Stimulated activated CD8-positive, alpha-beta memory T cell treated with anti-CD3 and anti-CD28 coated beads, Interleukin-7, amount 100 ng/mL, for 1 hour (primary cell): ENCODE measurements around the gene MEGF6.
A peak's percentile ranks its signal among the peaks of the same experiment; 100 is the strongest.

Source experiments
- DNase-seq, 2 donors: peaks; one replicate each; pipeline ENCODE4 v3.0.0-alpha.2; 2020; ENCODE audit warnings: low read depth in 2 of 2

Gene MEGF6

DNA sequence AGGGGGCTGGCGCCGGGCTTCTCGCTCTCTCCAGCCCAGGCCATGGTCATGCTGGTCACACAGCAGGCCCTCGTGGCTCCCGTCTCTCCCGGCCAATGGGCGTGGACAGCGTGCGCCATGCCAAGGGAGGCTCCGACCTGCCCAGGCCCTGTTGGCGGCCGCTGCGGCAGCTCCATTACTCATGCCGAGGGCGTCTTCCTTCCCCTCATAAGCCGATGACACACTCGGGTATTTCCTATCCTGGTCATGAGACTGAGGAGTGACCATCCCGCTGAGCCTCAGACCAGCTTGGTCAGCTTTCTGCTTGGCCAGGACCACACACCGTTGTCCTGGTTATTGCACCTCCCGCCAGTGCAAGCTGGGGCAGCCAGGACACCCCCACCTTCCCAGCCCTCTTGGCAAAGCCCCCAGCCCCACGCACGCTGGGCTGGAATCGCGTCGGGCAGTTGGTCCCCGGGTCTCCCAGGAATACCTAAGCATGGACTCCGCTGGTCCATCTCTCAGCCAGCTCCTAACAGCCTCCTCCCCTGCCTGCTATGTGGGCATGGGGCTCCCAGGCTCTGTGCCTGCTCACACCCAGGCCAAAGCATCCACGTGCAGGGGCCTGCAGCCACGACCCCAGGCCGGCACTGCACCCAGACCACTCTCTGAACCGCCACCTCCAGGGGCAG, 107.0 kb downstream of the MEGF6 start:
- DNase-seq, result no peak

DNA sequence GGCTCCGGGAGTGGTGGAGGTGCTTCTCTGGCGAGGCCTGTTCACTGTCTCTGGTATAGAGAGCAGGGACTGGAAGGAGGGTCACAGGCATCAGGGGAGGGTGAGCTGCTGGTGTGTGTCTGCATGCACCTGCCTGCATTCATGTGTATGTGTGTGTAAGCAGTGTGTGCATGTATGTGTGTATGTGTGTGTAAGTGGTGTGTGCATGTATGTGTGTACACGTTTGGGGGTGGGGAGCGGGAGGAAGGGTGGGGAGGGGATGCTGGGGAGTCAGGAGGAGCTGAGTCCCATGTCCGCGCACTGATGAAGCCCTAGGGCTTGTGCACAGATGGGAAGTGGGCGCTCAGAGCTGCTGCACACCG, 107.8 kb downstream of the MEGF6 start:
- DNase-seq, result no peak

DNA sequence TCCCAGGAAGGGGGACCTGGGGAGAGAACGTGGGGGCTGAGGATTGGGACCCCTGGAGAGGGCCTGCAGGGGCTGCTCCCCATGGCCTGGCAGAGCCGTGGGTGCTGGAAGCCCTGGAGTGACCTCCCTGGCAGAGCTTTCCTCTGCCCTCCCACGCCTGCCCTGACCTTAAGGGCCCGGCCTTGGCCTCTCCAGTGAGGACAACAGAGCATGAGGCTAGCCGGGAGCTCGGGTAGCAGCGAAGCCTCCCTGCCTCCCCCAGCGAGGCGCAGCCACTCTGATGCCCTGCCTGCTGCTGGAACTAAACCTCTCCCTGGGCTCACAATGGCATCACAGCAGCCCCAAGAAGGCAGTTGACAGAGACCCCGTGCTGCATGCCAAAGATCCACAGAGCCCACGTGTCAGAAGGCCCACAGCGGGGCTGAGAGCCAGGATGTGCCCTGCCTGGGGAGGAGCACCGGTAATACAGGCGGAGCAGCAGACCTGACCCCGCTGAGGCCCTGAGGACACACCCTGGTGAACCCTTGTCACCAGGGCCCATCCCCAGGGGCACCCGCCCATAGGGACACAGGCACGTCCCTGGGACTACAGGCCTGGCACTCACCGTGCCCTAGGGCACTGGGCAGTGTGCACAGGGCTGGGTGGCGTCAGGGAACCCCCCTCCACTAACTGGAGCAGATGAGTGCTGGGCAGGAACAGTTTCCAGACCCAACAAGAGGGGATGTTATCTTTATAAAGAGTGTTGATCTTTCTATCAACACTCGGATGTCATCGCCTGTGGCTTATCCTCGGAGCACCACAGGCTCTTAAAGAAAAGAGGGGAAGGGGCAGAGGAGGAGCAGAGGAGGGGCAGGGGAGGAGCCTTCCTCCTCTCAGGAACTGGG, 108.4 kb downstream of the MEGF6 start:
- DNase-seq, result no peak

DNA sequence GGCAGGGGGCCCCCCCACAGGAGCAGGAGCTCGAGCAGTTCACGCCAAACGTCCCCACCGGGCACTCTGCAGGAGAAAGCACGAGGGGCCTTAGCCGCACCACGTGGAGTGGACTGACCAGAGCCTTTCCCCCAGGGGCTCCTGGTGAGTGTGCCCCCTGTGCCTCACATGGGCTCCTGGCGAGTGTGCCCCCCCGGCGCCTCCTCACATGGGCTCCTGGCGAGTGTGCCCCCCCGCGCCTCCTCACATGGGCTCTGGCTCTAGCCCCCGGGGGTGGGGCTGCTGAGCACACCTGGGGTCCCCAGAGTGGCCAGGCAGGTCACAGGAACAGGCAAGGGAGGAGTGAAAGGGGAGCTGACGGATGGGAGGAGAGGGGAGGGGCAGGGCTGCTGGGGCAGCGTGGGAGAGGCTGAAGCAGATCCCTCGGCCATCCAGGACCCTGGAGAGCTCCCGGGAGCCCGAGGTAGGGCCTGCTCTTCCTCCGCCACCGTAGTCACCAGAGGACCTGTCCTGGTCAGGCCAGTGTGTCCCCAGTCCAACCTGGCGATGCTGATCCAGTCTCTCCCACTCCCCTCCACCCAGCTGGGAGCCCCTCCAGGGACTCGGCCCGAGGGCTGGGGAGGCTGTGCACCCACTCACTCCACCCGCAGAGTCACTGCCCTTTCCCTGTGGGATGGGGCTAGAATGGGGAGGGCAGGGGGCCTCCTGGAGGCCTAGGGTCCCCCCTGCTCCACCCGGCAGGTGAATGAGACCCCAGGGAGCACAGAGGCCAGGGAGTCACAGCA, 109.3 kb downstream of the MEGF6 start:
- no peak for DNase-seq

DNA sequence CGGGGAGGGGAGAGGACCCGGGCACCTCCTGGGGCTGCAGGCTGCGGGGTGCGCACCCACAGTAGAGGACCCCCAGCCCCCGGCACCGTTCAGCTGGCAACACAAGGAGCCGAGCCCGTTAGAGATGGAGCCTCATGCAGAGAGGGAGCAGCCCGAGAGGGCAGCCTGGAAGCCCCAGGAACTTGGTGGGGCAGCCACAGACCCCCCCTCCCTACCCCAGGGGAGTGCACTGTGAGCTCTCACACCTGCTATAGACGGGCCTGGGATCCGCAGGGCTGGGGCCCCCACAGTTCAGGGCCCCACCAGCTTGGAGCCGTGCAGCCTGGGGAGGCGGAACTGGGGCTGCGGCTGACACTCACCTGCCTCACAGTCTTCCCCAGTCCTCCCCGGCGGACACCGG, 109.9 kb downstream of the MEGF6 start:
- DNase-seq, result no peak

DNA sequence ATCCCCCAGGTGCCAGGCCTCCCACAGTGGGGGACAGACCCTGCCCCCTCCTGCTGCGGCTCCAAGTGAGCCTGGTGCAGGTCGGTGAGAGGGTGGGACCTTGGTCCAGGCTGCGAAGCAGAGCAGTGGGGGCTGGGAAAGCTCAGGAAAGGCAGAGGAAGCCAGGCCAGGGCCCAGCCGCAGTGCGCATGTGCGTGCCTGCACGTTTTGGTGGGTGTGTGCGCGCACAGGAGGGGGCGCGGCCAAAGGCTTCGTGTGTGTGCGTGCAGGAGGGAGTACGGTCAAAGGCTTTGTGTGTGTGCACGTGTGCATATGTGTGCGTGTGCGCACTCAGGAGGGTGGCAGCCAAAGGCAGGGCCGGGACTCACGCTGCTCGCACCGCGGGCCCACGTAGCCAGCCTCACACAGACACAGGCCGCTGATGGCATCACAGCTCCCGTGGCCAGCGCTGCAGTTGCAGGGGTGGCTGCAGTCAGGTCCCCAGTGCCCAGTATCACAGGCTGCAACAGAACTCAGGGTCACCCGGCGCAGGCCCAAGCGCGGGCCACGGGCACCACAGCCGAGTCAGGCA, 111.0 kb downstream of the MEGF6 start:
- DNase-seq, result no peak

DNA sequence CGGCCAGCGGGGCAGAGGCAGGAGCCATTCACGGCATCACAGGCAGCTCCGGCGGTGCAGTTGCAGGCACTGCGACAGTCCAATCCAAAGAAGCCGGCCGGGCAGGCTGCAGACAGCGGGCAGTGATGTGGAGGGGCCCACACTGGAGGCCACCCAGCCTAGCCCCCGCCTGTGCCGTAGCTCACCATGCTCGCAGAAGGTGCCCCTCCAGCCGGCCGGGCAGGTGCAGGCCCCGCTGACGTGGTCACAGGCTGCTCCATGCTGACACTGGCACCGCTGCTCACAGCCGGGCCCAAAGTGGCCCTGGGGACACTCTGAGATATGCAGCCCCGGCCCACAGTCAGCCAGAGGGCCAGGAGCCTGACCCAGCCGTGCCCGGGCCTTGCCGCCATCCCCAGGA, 111.7 kb downstream of the MEGF6 start:
- DNase-seq, result no peak

DNA sequence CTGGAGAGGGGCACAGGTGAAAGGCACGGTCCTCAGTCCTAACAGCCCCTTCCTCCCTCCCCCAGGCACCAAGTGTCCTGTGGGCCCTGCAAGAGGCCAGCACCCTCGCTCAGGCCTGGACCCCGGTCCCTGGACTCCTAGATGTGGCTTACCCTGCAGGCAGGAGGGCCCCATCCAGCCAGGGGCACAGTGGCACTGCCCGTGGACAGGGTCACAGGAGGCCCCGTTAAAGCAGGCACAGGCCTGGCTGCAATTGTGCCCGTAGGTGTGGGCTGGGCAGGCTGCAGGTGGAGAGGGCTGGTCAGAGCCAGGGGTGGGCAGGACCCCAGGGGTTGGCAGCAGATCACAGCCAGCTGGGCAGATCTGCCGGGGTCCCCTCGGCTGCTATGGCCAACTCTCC, 112.3 kb downstream of the MEGF6 start:
- no peak for DNase-seq

DNA sequence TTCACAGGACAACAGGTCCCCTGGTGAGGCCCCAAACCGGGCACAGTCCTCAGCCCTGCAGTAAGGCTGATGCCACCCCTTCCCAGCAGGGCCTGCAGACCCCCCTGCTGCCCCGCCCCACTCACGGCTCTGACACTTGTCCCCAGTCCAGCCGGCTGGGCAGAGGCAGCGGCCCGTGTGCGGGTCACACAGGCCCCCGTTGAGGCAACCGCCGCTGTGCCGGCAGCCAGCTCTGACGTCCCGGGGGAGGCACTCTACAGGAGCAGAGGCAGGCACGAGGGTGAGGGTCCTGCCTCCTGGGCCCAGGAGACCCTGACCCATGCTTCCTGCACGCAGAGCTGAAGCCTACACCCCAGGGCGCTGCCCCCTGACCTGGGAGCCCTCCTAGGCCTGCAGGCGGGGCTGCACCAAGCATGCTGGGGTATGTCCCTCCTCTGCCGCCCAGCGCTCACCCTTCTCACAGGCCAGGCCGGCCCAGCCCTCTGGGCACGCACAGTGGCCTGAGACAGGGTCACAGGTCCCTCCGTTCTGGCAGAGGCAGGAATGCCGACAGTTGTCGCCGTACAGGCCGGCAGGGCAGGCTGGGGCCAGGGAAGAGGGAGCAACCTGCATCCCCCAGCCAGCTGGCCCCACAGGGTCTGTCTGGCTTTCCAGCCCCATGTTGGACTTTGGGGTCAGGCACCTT, 112.9 kb downstream of the MEGF6 start:
- DNase-seq, result no peak

DNA sequence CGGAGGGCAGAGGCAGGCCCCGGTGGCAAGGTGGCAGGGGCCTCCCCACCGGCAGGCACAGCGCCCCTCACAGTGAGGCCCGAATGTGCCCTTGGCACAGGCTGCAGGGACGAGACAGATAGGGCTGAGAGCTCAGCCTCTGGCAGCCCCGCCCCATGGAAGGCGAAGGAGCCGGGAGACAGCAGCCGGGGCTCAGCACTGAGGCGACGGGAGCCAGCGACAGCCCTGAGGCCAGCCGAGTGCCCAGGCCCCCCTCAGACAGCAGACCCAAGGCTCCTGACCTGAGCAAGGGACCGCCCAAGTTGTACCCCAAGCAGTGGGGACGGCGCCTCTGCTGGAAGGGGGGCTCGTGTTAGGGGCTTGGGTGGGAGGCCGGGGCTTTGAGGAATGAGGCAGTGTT, 113.8 kb downstream of the MEGF6 start:
- no peak for DNase-seq

DNA sequence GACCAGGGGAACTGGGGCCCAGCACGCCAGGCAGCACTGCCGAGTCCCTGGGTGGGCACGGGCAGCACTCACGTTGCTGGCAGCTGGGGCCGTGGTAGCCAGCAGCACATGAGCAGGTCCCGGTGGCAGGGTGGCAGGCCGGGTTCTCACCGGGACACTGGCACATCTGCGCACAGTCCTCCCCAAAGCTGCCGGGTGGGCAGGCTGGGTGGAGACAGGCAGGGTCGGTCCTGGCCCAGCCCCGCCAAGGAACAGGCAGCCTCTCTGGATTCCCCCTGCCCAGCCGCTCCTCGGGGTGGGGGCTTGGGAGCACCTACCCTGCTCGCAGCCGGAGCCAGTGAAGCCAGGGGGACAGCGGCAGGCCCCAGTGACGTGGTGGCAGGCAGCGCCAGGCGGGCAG, 114.4 kb downstream of the MEGF6 start:
- DNase-seq, result no peak

DNA sequence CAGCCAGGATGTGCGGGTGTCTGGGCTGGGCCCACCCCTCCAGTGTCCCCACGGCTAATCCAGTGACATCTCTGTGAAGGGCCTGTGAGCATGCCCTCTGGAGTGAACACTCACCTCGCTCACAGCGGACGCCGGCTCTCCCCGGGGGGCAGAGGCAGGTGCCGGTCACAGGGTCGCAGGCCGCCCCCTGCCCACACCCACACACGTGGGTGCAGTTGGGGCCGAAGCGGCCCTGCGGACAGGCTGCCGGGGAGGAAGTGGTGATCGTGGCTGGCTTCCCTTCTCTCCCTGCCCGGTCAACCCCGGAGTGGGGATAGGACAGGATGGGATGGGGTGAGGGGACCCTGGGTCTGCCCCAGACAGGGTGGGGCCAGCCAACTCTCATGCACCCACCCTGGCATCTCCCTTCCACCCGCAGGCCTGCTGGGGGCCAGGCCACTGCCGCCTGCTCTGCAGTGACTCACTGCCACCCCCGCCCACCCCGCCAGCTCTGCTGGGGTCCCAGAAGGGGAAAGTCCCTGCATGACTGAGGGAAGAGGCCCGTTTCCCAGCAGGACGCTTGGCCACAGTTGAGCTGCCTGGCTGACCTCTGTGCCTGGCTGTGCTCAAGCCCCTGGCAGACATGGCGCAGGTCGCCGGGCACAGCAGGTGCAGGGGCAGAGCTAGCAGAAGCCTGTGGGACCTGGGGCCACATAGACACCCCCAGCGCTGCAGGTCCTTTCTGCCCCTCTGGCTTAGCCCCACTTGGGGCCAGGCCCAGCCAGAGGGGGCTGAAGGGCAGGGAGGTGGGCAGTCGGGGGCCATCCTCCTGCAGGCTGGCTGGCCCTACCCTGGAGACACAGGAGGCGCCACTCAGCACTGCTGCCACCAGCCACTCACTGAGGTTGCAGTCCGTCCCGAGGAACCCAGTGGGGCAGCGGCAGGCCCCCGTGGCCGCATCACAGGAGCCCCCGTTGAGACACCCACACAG, 115.2 kb downstream of the MEGF6 start:
- no peak for DNase-seq

DNA sequence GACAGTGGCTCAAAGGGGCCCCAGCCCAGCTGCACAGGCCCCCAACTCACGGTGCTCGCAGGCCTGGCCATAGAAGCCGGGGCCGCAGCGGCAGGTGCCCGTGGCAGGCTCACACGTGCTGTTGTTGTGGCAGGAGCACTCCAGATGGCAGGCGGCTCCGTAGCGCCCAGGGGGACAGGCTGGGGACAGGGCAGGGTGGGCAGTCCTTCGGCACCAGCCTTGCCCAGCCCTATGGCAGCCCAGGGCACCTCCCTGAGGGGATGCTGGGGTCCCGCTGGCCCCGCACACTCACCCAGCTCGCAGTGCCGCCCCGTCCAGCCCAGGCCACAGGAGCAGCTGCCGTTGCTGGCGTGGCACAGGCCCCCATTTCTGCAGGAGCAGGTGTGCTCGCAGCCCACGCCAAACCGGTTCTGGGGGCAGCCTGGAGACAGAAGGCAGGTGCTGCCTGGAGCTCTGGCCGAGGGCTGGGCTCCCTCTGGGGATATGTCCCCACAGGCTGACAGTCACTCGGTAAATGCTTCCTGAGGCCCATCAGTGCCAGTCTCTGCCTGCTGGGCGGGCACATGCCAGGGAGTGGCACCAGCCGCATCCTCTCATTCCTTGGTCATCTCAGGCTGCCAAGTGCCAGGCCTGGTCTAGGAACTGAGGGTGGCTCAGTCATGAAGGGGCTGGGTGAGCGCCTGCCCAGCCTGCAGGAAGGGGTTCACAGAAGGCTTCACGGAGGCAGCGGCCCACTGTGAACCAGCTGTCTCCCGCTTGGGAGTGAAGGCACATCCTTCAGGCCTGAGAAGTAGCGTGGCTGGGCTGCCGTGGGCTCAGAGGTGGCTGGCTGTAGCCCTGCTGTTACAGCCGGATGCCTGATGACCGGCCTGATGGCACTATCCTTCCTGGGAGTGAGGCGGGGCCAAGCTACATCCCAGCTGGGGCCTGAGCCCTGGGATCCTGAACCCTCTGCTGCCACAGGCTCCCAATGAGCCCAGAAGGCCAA, 116.7 kb downstream of the MEGF6 start:
- DNase-seq, result no peak

DNA sequence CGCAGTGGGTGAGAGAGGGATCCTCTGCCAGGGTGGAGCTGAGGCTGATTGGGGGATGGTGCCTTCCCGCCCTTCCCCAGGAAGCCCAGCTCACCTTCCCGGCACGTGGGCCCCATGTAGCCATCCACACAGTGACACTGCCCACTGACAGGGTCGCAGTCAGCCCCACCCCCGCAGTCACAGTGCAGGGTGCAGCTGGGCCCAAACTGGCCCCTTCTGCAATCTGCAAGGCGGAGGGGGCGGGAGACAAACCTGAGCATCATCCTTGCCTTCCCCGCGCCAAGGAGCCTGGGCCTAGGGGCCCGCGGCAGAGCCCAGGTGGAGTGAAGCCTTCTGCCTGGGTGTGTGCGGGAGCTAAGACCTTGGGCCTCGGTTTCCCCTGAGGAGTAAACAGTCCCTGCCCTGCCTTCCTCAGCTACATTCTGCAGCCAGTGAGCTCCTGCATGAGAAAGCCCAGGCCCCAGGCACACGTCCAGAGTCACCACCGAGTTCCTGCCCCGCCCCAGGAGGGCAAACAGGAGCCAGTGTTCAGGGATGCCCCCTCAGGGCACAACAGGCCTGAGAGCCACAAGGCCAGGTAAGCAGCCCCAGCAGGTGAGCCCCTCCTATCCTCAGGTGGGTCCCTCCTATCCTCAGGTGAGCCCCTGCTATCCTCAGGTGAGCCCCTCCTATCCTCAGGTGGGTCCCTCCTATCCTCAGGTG, 118.6 kb downstream of the MEGF6 start:
- no peak for DNase-seq

DNA sequence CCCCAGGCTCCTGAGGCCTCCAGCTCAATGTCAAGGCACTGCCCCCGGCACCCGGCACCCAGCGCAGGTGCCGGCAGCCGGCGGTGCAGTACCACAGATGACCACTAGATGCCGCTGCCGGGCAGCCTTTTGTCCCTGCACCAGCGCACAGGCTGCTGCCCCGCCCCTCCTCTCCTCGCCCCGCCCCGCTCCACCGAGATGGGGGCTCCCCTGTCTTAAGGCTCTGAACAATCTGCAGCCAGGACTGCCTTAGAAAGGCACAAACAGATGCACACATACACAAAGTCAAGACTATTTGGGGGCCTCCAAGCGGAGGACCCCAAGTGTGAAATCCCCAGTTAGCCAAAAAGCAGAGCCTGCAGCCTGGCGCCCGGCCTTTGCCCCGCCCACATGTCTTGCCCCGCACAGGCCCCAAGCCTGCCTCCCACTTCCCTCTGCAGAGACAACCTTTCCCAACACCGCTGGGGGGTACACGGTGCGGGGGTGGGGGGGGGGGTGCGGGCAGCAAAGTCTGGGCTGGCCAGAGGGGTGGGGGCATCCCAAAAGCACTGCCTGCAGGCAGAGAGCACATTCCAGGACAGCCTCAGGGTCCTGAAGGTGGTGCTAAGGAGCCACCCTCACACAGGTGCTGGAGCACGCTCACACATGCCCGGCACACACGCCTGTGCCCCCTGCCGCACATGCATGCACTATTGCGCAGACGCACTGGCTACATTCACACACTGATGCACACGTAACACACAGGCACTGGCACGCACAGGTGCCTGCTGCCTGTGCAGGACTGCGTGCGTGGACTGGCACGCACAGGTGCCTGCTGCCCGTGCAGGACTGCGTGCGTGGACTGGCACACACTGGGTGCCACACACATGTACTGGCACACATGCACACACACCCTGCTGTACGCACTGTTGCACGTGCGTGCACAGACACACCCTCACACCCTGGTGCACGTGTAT, 119.7 kb downstream of the MEGF6 start:
- peak; percentile 72 to 77 for DNase-seq

DNA sequence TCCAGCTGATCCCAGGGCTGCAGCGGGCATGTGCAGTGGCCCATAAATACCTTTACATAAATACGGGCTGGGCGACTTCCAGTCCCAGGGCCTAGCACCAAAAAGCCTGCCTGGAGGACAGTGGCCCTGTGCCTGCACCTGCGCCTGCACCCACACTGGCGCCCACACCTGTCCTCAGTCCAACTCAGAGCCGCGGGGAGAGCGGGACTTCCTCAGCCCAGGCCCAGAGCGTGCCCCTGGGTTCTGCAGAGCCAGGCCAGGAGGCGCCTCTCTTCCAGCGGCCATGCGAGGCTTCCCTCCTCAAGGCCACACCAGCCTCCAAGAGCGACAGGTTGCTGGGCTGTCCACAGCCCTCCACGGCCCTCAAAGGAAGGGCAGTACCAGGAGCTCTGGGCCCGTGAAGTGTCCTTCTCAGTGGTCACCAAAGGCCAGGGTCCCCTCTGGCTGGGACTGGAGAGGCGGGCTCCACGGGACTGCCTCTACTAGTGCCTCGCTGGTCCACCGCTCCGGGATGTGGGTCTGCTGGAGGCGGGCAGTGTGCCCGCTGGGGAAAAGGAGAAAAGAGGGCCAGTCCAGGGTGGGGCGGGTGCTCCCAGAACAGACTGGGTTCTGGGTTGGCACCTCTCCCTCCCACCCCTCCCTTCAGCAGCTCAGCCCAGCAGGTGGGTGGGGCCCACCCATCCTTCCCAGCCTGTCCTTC, 121.1 kb downstream of the MEGF6 start:
- no peak for DNase-seq

DNA sequence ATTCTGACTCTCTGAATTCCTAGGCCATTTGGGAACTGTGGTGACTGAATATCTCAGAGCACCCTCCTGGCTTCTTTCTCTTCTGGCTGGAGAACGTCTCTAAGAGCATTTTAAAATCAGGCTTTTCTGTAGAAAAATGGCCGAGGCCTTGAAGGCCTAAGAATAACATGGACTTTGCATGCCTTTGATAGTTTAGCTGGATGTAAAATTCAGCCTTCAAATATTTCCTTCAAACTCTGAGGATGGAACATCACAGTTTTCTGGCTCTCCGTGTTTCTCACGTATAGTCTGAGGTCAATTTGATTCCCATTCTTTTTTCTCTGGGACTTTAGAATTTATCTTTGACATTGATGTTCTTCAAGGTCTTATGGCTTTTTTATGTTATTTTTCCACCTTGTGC, 122.9 kb downstream of the MEGF6 start:
- no peak for DNase-seq
